ENCODE data around the gene VPS16.
"Not testable (repeated sequence)": the region's sequence is repeated elsewhere in the genome, so short reads cannot be mapped to it uniquely, and the experiment has no call there.

VPS16 gene

DNA sequence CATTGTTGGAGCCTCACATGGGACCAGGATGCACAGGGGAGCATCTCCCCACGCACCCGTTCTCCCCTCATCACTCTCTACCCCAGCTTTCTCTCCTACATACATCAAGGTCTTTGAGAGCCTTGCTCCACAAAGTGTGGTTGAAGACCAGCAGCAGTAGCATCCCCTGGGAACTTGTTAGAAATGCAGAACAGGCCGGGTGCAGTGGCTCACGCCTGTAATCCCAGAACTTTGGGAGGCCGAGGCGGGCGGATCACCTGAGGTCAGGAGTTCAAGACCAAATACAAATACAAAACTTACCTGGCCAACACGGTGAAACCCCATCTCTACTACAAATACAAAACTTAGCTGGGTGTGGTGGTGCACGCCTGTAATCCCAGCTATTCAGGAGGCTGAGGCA is 32.6 kb upstream of the VPS16 start:
- not testable (repeated sequence) for DNase-seq

DNA sequence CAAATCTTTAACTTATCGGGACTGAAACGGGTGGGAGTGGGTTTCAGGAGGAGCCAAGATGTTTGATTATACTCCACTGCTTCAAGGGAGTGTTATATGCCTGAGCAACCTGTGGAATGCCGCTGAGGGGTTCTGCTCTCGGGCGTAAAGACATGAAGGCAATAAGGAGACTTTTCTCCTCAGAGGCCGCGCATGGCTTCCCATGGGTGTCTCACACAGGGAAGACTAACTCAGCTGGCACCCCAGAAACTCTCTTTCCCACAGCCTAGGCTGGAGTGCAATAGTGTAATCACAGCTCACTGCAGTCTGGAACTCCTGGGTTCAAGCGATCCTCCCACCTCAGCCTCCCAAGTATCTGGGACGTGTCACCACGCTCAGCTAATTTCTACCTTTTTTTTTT is 30.9 kb upstream of the VPS16 start:
- no peak for DNase-seq

DNA sequence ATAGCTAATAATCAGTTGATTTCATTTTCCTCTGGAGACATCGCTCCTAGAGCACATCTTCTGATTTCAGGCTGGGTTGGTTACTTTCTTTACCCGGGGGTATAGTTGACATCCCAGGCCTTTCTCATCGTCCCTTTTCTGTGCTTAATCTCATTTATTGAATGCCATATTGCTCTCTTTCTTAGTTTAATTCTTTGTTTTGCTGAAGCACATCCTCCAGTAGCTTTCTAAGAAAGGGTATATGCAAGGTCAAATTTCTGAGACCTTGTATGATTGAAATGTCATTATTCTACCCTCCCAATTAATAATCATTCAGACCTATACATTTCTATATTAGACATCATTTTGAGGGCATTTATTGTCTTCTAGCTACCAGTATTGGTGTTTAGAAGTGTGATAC is 28.4 kb upstream of the VPS16 start:
- no peak for DNase-seq

DNA sequence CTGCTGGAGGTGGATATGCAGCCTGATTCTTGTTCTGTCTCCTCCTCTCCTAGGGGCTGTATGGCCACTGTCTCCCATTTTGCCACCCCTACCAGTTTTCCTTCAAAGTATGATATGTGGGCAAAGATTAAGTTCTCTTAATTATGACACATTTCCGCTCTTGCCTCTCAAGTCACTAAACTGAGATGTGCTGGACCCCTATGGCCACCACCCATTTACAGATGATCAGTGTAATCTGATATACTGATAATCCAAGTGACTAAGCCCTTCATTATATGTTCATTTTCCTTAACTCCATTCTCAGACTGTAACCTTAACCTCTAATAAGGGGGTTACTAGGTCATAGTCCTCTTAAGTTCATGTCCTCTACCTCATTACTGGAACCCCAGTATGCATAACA is 26.5 kb upstream of the VPS16 start:
- no peak for DNase-seq

DNA sequence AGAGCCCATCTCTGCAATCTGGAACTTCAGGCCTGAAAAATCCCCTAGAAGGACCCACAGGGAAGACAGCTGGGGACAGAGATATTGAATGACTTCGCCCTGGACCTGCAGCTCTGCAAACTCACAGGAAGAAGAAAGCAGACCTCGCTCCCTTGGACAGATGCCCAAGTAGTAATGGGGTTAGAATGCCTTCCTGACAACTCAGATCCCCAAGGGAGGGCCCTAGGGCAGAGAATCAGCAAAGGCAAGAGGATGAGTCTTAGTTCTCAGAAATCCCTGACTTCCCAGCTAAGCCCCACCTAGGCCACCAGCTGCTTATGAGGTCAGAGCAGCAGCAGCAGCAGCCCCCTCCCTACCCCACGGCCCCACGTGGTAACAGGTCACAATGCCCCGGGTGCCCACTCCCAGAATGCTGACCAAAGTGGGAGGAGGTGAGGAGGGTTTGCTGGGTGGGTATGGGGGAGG is 25.9 kb upstream of the VPS16 start, which contains the start of gene C20orf141:
Gene C20orf141 (plus strand): TSS at position 401 of the 465 bp plus-strand sequence. CDS start 198 bp downstream, outside the sequence.
- no peak for DNase-seq

DNA sequence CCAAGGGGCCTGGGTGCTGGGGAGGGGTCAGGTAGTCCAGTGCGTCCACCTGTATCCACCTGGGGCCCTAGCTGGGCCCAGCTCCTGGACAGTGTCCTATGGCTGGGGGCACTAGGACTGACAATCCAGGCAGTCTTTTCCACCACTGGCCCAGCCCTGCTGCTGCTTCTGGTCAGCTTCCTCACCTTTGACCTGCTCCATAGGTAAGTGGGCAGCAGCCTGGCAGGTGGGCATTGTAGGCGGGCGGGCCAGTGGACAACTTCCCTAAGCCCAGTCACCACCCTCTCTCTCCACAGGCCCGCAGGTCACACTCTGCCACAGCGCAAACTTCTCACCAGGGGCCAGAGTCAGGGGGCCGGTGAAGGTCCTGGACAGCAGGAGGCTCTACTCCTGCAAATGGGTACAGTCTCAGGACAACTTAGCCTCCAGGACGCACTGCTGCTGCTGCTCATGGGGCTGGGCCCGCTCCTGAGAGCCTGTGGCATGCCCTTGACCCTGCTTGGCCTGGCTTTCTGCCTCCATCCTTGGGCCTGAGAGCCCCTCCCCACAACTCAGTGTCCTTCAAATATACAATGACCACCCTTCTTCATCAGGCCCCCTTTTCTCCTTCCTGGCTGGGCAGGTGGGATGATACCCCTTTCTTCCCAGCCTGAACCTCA is 25.2 kb upstream of the VPS16 start:
- no peak for DNase-seq

DNA sequence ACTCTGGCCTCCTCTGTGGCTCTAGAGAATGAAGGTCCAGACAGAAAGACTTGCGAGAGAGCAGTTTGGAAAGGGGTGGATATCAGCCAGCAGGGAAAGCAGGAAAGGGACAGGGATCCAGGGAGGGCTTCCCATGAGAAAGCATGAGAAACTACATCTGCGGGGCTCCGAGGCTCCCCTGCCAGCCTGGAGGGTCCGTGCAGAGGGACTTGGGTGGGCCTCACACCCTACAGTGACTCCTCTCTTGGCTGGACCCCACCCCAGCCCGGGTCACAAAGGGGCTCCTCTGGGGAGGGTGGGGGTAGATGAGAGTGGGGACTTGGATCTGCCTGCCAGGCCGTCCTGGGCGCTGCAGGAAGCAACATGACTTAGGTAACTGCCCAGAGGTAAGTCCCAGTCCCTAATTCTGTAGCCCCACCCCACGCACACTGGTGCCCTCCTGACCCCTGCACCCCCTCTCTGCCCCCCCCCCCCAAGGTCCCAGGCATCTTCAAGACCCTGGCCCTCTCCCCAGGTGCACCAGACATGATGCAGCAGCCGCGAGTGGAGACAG is 24.4 kb upstream of the VPS16 start, which contains the start of gene TMEM239:
Gene TMEM239 (plus strand): TSS at position 335 of the 553 bp plus-strand sequence. CDS start 191 bp downstream, at position 526.
- no peak for DNase-seq

DNA sequence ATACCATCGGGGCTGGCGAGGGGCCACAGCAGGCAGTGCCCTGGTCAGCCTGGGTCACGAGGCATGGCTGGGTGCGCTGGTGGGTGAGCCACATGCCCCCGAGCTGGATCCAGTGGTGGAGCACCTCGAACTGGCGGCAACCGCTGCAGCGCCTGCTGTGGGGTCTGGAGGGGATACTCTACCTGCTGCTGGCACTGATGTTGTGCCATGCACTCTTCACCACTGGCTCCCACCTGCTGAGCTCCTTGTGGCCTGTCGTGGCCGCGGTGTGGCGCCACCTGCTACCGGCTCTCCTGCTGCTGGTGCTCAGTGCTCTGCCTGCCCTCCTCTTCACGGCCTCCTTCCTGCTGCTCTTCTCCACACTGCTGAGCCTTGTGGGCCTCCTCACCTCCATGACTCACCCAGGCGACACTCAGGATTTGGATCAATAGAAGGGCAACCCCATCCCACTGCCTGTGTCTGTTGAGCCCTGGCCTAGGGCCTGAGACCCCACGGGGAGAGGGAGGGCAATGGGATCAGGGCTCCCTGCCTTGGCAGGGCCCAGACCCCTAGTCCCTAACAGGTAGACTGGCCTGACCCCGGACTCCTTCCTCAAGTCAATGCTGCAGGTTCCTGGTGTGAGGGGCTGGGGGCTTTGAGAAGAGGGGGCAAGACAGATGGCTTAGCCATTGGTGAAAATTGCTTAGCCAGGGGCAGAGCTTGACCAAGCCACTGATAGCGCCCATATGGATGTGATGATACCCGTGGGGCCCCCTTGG is 23.8 kb upstream of the VPS16 start:
- DNase-seq = no peak

DNA sequence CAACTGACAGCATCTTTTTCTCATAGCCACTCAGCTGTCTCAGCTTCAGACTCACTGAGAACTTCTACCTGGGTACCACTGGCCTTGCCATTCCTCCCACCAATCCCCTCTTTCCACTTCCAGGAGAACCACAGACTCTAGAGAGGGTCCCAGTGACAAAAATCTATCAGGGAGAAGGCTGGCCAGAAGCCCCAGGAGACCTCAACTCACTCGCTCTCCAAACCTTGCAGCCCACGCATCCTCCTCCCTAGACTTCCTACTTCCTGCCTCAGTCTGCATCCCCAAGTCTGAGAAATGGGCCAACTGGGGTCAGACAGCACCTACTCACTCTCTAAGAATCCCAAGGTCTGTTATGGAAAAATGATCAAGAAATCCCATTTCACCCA is 23.2 kb upstream of the VPS16 start:
- no peak for DNase-seq

DNA sequence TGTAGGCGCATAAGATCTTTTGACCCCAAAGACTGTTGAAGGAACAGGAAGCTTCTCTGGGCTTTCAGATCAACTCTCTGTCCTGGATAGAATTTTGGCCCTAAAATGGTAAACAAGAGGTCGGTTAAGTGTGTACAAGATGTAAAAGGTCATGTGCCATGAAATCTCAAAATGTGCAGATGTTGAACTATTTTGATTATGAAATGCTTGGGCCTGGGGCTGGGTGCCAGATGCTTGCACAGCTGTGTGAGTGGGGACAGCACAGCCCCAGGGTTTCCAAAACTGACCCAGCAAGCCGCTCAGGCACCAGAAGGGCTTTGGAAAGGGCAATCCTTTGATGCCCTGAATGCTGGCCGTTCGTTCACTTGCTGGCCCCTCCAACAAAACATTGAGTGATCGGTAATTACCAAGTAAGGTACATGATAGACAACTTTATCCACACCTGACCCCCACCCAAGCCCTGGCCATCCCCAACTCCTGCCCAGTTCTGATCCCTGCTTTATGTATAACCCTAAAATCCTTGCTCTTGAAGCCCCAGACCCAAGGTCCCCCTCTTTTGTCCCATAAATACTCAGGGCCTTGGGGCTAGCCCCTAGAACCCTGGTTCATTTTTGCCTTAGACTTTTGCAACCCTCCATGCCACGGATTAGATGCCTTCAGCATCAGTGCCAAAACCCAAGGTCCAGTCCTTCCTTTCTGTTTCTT is 22.5 kb upstream of the VPS16 start:
- DNase-seq = no peak

DNA sequence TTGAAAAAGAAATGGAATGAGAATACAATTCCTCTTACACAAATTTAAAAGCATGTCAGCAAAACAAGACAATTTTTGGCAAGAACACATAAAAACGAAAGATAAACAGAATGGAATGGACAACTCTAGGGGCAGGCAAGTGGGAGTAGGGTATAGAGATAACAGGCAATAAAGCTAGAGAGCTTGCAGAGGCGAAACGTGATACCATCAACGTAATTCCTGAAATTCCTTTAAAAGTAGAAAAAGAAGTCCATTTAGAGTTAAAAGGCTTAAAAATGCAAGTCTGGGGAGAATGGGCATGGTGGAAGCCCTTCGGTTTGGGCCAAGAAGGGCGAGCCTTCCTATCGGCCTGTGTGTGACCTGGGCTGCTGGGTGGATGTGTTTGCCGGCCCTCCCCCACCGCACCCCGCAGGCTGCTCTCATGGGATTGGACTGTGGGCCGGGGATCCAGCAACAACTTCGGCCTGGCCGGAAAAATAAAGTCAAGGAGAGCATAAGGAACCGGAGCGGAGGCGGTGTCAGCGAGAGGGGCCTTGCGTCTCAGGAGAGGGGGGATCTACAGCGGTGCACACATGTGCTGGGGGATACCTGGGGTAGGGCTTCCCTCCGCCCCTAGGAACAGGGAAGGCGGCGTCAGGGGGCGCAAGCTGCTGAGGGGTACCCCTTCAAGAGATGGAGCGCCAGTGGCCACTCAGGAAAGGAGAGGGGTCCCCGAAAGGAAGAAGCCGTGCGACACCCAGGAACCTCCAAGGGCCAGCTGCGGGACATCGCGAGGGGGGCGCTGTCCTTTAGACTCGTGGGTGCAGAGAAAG is 20.3 kb upstream of the VPS16 start:
- DNase-seq = no peak

DNA sequence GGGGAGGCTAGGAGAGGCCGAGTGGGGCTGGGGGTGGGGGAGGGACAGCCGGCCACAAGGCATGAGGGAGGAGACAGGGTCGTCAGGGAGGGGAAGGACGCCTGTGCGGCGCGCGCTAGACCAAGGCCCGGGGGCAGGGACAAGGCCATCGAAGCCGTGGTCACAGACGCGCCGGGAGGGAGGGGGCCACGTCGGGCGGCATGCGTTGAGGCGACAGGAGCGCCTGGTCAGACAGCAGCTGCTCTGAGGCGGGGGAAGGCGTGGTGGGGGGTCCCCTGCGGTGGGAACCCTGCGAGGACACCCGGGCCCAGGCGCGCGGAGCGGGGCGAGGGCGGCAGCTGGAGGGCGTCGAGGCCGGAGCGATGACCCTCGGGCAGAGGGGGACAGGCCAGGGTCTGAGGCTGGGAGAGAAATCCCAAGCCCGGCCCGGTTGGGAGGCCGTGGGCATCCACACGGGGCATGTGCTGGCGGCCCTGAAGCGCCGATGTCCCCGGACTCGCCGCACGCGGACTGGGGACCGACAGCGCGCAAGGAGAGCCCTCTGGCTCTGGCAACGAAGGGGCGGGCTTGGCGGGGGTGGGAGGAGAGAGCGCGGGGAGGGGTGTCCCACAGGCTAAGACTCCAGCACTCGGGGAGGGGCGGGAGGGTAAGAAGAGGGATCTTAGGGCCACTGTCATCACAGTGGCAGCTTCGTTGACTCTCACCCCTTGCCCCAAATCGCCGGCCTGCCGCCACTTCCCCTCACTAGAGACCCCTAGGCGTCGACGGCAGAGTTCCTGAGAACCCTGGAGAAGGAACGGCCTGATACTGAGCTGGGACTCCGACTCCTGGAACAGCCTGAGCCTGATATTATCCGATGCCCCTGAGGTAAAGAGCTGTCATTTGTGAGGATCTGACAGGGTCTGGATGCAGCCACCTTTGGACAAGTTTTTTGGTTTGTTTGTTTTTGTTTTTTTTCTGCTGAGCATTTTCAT is 19.4 kb upstream of the VPS16 start:
- DNase-seq = no peak

DNA sequence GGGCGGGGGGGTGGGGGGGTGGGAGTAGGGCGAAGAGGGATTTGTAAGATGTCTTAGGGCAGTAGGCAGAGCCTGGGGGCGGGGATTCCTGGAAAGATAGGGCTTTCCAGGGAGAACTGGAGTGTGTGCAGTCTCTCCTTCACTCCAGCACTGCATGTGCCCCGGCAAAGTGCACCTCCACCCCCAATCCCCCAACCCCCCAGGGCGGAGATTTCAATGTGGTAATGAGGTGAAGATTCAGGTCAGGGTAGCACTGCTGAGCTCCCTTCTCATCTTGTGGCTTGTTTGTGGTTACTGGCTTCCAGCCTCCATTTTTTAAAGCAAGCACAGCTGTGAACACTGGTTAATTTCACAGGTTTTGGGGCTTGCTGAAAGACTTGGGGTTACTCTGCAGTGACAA is 18.5 kb upstream of the VPS16 start:
- no peak for DNase-seq

DNA sequence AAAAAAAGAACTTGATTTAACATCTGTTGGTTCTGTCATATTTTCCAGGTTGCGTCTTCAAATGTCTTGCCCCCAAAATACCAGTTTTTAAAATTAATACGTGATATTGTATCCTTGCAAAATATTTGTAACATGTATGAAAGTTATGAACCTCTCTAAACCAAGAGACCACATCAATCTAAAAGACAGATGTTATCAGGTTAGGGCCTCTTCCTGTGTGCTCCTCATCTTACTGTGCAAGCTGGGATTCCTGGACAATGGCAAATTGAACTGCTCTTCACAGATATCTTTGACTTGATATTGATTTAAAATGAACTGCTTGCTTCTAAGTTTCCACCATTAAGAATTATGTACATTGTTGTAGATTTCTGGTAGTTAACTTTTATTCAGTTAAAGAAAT is 14.8 kb upstream of the VPS16 start:
- no peak for DNase-seq

DNA sequence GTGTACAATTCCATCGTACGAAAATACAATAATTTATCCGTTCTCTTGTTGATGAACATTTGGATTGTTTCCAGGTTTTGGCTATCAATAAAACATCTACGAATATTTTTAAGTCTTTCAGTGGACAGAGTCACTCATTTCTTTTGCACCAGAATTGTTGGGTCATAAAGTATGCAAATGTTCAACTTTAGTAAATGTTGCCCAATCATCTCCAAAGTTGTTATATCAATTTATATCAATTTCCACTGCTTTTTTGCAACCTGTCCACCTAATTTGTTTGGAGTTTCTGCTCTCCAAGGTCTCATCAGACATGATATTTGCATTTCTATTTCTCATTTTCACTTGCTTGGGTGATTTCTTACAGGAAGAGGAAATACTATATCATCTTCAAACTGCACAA is 13.9 kb upstream of the VPS16 start:
- DNase-seq = no peak

DNA sequence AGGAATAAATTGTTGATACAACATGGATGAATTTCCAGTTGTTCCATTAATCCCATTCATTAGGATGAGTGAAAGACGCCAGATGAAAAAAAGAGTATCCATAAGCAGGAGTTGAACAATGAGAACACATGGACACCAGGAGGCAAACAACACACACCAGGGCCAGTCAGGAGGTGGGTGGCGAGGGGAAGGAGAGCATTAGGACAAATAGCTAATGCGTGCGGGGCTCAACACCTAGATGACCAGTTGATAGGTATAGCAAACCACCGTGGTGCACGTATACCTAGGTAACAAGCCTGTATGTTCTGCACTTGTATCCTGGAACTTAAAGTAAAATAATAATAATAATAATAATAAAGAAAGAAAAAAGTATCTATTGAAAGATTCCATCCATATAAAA is 11.2 kb upstream of the VPS16 start:
- no peak for DNase-seq

DNA sequence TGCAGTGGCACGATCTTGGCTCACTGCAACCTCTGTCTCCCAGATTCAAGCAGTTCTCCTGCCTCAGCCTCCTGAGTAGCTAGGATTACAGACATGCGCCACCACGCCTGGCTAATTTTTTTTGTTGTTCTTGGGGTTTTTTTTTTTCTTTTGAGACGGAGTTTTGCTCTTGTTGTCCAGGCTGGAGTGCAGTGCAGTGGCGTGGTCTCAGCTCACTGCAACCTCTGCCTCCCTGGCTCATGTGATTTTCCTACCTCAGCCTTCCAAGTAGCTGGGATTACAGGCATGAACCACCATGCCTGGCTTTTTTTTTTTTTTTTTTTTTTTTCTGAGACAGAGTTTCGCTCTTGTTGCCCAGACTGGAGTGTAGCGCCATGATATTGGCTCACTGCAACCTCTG is 9.3 kb upstream of the VPS16 start:
- not testable (repeated sequence) for DNase-seq

DNA sequence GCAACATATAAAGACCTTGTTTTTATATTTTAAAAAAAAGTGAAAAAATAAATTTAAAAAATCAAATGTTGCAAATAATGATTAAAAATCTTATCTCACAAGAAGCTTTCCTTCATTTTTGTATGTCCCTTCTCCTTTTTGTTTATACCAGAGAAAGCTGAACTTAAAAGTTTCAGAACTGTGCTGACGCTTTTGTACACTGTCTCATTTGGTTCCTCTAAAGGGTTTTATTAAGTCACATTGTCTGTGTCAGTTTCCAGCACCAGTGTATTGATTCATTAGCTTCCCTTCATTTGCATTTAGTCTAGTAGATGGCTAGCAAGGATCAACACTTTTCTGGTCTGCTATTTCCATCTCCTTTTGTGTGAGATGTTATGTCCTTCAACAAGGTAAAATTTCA is 6.8 kb upstream of the VPS16 start:
- no peak for DNase-seq

DNA sequence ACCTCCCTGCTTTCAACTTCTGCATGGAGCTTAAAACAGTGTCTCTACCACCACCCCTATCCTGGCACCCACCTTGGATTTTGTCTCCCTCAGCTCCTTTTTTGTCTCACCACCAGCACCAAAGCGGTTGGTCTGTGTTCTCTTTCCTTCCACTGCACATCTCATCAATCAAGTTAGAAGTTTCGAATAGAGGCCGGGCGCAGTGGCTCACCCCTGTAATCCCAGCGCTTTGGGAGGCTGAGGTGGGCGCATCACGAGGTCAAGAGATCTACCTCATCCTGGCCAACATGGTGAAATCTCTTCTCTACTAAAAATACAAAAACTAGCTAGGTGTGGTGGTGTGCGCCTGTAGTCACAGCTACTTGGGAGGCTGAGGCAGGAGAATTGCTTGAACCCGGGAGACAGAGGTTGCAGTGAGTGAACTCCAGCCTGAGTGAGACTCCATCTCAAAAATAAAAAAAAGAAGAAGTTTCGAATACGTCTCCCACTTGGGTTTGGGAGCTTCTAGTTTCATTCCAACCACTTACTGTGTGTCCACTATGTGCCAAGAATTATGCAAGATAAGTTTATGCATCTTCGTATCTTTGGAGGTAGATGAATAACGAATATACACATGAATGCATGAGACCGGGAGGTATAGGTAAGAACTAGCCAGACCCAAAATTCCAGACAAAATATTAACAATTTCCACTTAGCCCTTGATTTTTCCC is 6.0 kb upstream of the VPS16 start:
- no peak for DNase-seq

DNA sequence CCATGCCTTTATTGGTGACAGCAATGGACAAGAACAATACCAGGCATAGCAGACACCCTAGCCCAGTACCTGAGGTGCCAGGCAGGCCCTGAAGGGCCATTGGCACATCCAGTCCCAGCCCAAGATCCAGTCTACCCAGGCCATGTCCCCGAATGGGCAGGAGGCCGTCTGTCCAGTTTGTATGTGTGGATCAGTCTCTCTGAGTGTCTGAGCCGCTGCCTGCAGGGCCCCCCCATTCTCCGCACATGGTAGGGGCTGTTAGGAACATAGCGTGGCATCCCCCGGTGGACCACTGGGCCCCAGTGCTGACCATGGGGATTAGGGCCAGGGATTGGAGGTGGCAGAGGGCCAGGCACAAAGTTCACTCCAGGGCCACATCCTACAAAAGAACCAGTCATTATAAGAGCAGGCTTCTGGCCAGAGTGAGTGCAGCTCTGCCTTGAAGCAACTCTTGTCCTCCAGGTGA is 5.2 kb upstream of the VPS16 start:
- DNase-seq = no peak

DNA sequence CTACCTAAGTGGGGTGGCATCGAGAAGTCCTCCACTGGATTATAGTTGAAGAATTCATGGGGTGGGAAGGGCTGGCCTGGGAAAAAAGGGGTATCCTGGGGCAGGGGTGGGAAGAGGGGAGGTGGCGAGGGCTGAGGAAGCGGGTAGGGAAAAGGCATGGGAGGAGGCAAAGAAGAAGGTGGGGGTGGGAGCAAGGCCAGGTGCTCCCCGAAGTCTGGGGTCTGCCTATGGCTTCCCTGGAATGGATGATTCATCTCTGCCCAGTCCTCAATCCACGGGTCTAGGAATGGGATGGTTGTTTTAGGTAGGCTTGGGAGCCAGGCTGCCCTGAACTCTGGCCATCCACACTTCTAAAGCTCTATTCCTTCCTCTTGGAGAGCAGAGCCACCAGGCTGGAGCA is 4.5 kb upstream of the VPS16 start:
- no peak for DNase-seq

Data from stimulated activated CD4-positive, alpha-beta T cell treated with anti-CD3 and anti-CD28 coated beads, Interleukin-12 subunit alpha, Interleukin-12 subunit beta, amount 100 ng/mL, for 4 hours (primary cell).